ENCODE data around the gene SPNS1. TPM values are rescaled to one million over a fixed set of nuclear protein-coding genes. Genes with fewer than 3 reads are reported as not detected.

SPNS1 gene
- total and polyA plus RNA-seq, 2 experiments from 2014 or later: 42.8 to 140 TPM

GRCh38 chr16:28932339-28933141 lies 42.0 kb upstream of the SPNS1 start:
- no peaks in the 10 kb centered on the region for H3K36me3 ChIP-seq (replicated peaks; ENCODE audit: insufficient read depth, low read depth)
- TF ChIP-seq EZH2 (IDR thresholded peaks at IDR 0.05; ENCODE audit: borderline replicate concordance): no peak
- H3K4me2 ChIP-seq: no peak overlapping the region
- WGBS (ENCODE audit: low lambda C conversion rate, missing lambda C conversion rate): 90% methylated on average over 18 of the region's 20 CpGs
- no peak overlapping the region for H2AFZ ChIP-seq
- H3K9me3 ChIP-seq (ENCODE audit: low read depth): no peaks in the 10 kb centered on the region
- no peaks in the 10 kb centered on the region for H3K9me2 ChIP-seq (replicated peaks; ENCODE audit: insufficient read depth)
- H3K79me2 ChIP-seq: no peaks in the 10 kb centered on the region
- no peak overlapping the region for H3K4me3 ChIP-seq
- no peaks in the 10 kb centered on the region for H3K4me1 ChIP-seq (ENCODE audit: insufficient read depth)
- H3K27me3 ChIP-seq: no peaks in the 10 kb centered on the region
- no peak for DNase-seq (ENCODE audit: low spot score)
- H3K27ac ChIP-seq: no peak overlapping the region
- H4K20me1 ChIP-seq (ENCODE audit: insufficient read depth, poor library complexity, severe bottlenecking): no peaks in the 10 kb centered on the region

GRCh38 chr16:28933171-28933570 lies 41.4 kb upstream of the SPNS1 start:
- Histone ChIP-seq H3K27ac (no peak overlapping the region), H3K79me2 (no peaks in the 10 kb centered on the region), H3K9me3 (ENCODE audit: low read depth) (no peaks in the 10 kb centered on the region), H3K9me2 (replicated peaks; ENCODE audit: insufficient read depth) (no peaks in the 10 kb centered on the region), H3K4me1 (ENCODE audit: insufficient read depth) (no peaks in the 10 kb centered on the region), H2AFZ (no peak overlapping the region), H3K27me3 (no peaks in the 10 kb centered on the region), H3K4me2 (no peak overlapping the region), H3K36me3 (replicated peaks; ENCODE audit: insufficient read depth, low read depth) (no peaks in the 10 kb centered on the region), H3K4me3 (no peak overlapping the region), H4K20me1 (ENCODE audit: insufficient read depth, poor library complexity, severe bottlenecking) (no peaks in the 10 kb centered on the region)
- TF ChIP-seq EZH2phosphoT487 (IDR thresholded peaks at IDR 0.05; ENCODE audit: low read depth, severe bottlenecking, unreplicated experiment): no peak
- TF ChIP-seq, protein P1, sequence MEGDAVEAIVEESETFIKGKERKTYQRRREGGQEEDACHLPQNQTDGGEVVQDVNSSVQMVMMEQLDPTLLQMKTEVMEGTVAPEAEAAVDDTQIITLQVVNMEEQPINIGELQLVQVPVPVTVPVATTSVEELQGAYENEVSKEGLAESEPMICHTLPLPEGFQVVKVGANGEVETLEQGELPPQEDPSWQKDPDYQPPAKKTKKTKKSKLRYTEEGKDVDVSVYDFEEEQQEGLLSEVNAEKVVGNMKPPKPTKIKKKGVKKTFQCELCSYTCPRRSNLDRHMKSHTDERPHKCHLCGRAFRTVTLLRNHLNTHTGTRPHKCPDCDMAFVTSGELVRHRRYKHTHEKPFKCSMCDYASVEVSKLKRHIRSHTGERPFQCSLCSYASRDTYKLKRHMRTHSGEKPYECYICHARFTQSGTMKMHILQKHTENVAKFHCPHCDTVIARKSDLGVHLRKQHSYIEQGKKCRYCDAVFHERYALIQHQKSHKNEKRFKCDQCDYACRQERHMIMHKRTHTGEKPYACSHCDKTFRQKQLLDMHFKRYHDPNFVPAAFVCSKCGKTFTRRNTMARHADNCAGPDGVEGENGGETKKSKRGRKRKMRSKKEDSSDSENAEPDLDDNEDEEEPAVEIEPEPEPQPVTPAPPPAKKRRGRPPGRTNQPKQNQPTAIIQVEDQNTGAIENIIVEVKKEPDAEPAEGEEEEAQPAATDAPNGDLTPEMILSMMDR (IDR thresholded peaks at IDR 0.05; ENCODE audit: poor library complexity): no peak
- TF ChIP-seq EZH2 (IDR thresholded peaks at IDR 0.05; ENCODE audit: borderline replicate concordance): no peak
- DNase-seq (ENCODE audit: low spot score): no peak
- WGBS (ENCODE audit: low lambda C conversion rate, missing lambda C conversion rate): 66% methylated on average over 8 of the region's 8 CpGs

DNA sequence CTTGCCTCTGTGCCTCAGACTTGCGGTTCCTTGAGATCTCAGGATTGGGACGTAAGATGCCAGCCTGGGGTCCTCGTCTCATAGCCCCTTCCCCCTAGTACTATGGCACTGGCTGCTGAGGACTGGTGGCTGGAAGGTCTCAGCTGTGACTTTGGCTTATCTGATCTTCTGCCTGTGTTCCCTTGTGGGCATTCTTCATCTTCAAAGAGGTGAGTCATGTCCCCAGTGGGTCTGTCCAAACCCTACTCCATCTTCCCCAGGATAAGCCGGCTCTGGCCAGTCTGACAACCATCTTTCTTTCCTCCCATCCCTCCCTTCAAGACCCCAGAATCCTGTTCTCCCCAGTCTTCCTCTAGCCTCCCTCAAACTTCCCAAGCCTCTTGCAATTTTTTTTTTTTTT lies 39.2 kb upstream of the SPNS1 start:
- DNase-seq (ENCODE audit: low spot score): no peak
- H2AFZ ChIP-seq: no peak overlapping the region
- WGBS (ENCODE audit: low lambda C conversion rate, missing lambda C conversion rate): 92% methylated on average over 4 of the region's 4 CpGs
- no peak overlapping the region for H3K4me3 ChIP-seq
- no peak overlapping the region for H3K27ac ChIP-seq
- H4K20me1 ChIP-seq (ENCODE audit: insufficient read depth, poor library complexity, severe bottlenecking): no peaks in the 10 kb centered on the region
- H3K4me2 ChIP-seq: no peak overlapping the region
- TF ChIP-seq, protein P1 (IDR thresholded peaks at IDR 0.05; ENCODE audit: poor library complexity): no peak
- no peak for TF ChIP-seq EZH2 (IDR thresholded peaks at IDR 0.05; ENCODE audit: borderline replicate concordance)
- no peak for TF ChIP-seq EZH2phosphoT487 (IDR thresholded peaks at IDR 0.05; ENCODE audit: low read depth, severe bottlenecking, unreplicated experiment)
- no peaks in the 10 kb centered on the region for H3K9me3 ChIP-seq (ENCODE audit: low read depth)
- H3K36me3 ChIP-seq (replicated peaks; ENCODE audit: insufficient read depth, low read depth): no peaks in the 10 kb centered on the region
- no peaks in the 10 kb centered on the region for H3K27me3 ChIP-seq
- H3K4me1 ChIP-seq (ENCODE audit: insufficient read depth): no peaks in the 10 kb centered on the region
- H3K9me2 ChIP-seq (replicated peaks; ENCODE audit: insufficient read depth): no peaks in the 10 kb centered on the region
- H3K79me2 ChIP-seq: no peaks in the 10 kb centered on the region

- no peak for TF ChIP-seq EZH2phosphoT487 (IDR thresholded peaks at IDR 0.05; ENCODE audit: low read depth, severe bottlenecking, unreplicated experiment)
- no peak for TF ChIP-seq EZH2 (IDR thresholded peaks at IDR 0.05; ENCODE audit: borderline replicate concordance)
- TF ChIP-seq, protein P1 (IDR thresholded peaks at IDR 0.05; ENCODE audit: poor library complexity): no peak
- Histone ChIP-seq H3K9me3 (ENCODE audit: low read depth) (no peaks in the 10 kb centered on the region), H3K27ac (no peak overlapping the region), H3K4me2 (no peak overlapping the region), H4K20me1 (ENCODE audit: insufficient read depth, poor library complexity, severe bottlenecking) (no peaks in the 10 kb centered on the region), H3K9me2 (replicated peaks; ENCODE audit: insufficient read depth) (no peaks in the 10 kb centered on the region), H2AFZ (no peak overlapping the region), H3K36me3 (replicated peaks; ENCODE audit: insufficient read depth, low read depth) (no peaks in the 10 kb centered on the region), H3K27me3 (no peaks in the 10 kb centered on the region), H3K79me2 (no peaks in the 10 kb centered on the region), H3K4me3 (no peak overlapping the region), H3K4me1 (ENCODE audit: insufficient read depth) (no peaks in the 10 kb centered on the region)
- WGBS (ENCODE audit: low lambda C conversion rate, missing lambda C conversion rate): 68% methylated on average over 32 of the region's 36 CpGs
- peak; percentile 55 for DNase-seq (ENCODE audit: low spot score)
Measured at GRCh38 chr16:28935924-28936783, 38.4 kb upstream of the SPNS1 start.

All from hepatocyte (in vitro differentiated cells).